K562 (cell line): ENCODE measurements around the gene FAM50A. TPM values are rescaled to one million over a fixed set of nuclear protein-coding genes. Genes with fewer than 3 reads are reported as not detected.
A peak's percentile ranks its signal among the peaks of the same experiment; 100 is the strongest.

Source experiments
- ATAC-seq: fragments of 200-7000 bp; cut with Tn5 transposase; 3 replicates; pipeline ENCODE4 v1.9.1; 2020; ENCODE audit warnings: moderate library complexity
- BruUV-seq: library from RNA; stranded (reverse); fragments of 400-500 nt; replicated peaks from 2 replicates; lab custom pipeline; 2021; lab: Mats Ljungman, UMichigan
- CTCF ChIA-PET: fragments of 300-600 bp; formaldehyde crosslinking; extraction: SDS; loops from one replicate; lab custom pipeline; 2021; ENCODE audit warnings: low intra/inter-chr PET ratio; lab: Yijun Ruan, JAX
- POLR2A ChIA-PET: fragments of 300-600, 350-650 bp; sonication (Branson Sonifier 250); formaldehyde crosslinking; extraction: SDS; loops from one replicate; lab custom pipeline; 2021; ENCODE audit warnings: antibody characterized with exemption, inconsistent platforms; lab: Yijun Ruan, JAX
- DNase-seq, 4 experiments: peaks; one replicate each; pipeline versions ENCODE4 v3.0.0 to v3.0.0-alpha.2; 2011 to 2018; ENCODE audit warnings: low spot score in 3 of 4, mixed read lengths in 3 of 4; ENCODE audit errors: extremely low read depth in 1 of 4
- FAIRE-seq: peaks from 2 replicates; lab custom pipeline; 2011; peaks lifted over from hg19 to GRCh38; lab: Jason Lieb, UNC
- H2AFZ ChIP-seq: 2 replicates; pipeline ENCODE4 v1.6.0; 2011; ENCODE audit warnings: low read depth, low read length, control low read depth, inconsistent platforms
- H3K27ac ChIP-seq: fragments of 200-600 bp; 3 replicates; pipeline ENCODE4 v1.8.0; 2011; ENCODE audit warnings: low read depth, mild to moderate bottlenecking, control low read depth, inconsistent platforms, low read length, moderate library complexity, mixed read lengths; ENCODE audit errors: extremely low read depth
- H3K27me3 ChIP-seq, 2 experiments: fragments of 300-600 bp in 1 of 2; 2 replicates in 1 of 2; 3 replicates in 1 of 2; pipeline versions ENCODE4 v1.6.0 to v1.8.0; 2011; ENCODE audit warnings: inconsistent platforms in 2 of 2, low read length in 2 of 2, mild to moderate bottlenecking in 1 of 2, mixed read lengths in 1 of 2, moderate library complexity in 1 of 2; ENCODE audit not compliant: control insufficient read depth in 2 of 2, insufficient read depth in 2 of 2
- H3K36me3 ChIP-seq: fragments of 300-600 bp; 3 replicates; pipeline ENCODE4 v1.8.0; 2011; ENCODE audit warnings: mild to moderate bottlenecking, low read length, inconsistent platforms; ENCODE audit not compliant: control insufficient read depth, insufficient read depth
- H3K4me1 ChIP-seq, 2 experiments: fragments of 200-600 bp in 1 of 2; replicated peaks in 1 of 2; 2 replicates in 1 of 2; 3 replicates in 1 of 2; pipeline versions ENCODE4 v1.5.1 to v1.8.0; 2011; ENCODE audit warnings: inconsistent platforms in 2 of 2, low read length in 2 of 2, mild to moderate bottlenecking in 1 of 2, mixed read lengths in 1 of 2, moderate library complexity in 1 of 2; ENCODE audit not compliant: control insufficient read depth in 2 of 2, insufficient read depth in 2 of 2
- H3K4me2 ChIP-seq: 2 replicates; pipeline ENCODE4 v1.6.1; 2011; ENCODE audit warnings: low read length, control low read depth, inconsistent platforms, mixed read lengths; ENCODE audit not compliant: insufficient read depth
- H3K4me3 ChIP-seq: fragments of 200-600 bp; sonication (generic), shearing (Covaris generic); 2 replicates; pipeline ENCODE4 v1.5.1; 2016; ENCODE audit warnings: control low read depth, inconsistent platforms
- H3K79me2 ChIP-seq: fragments of 200-600 bp; 3 replicates; pipeline ENCODE4 v1.8.0; 2011; ENCODE audit warnings: low read length, inconsistent platforms; ENCODE audit not compliant: control insufficient read depth, insufficient read depth
- H3K9ac ChIP-seq, 2 experiments: 2 replicates each; pipeline versions ENCODE4 v1.6.0 to v1.6.1; 2011; ENCODE audit warnings: low read depth in 2 of 2, low read length in 2 of 2, control low read depth in 1 of 2, inconsistent platforms in 1 of 2, mild to moderate bottlenecking in 1 of 2, mixed read lengths in 1 of 2; ENCODE audit not compliant: insufficient read depth in 1 of 2
- H3K9me1 ChIP-seq: one replicate; pipeline ENCODE4 v1.6.0; 2011; ENCODE audit warnings: inconsistent platforms, mild to moderate bottlenecking, low read length, moderate library complexity; ENCODE audit not compliant: control insufficient read depth, insufficient read depth
- H3K9me3 ChIP-seq: replicated peaks from 2 replicates; pipeline ENCODE4 v1.5.1; 2011; ENCODE audit warnings: low read depth, low read length, inconsistent platforms; ENCODE audit not compliant: control insufficient read depth, insufficient read depth
- H4K20me1 ChIP-seq: replicated peaks from 2 replicates; pipeline ENCODE4 v1.6.1; 2011; ENCODE audit warnings: low read length, inconsistent platforms, mixed read lengths; ENCODE audit not compliant: control insufficient read depth, insufficient read depth
- ARID4B ChIP-seq: sonication (generic); formaldehyde crosslinking; IDR thresholded peaks from 2 replicates; pipeline ENCODE4 v1.8.0; 2022; ENCODE audit warnings: mild to moderate bottlenecking, missing genetic modification reagents
- MECOM ChIP-seq: fragments of 250-450 bp; sonication (Bioruptor Pico); IDR thresholded peaks from 2 replicates; pipeline ENCODE4 v1.8.0; 2022; ENCODE audit warnings: inconsistent platforms
- ZNF121 ChIP-seq: sonication (generic); formaldehyde crosslinking; conservative IDR thresholded peaks from 2 replicates; pipeline ENCODE4 v1.8.0; 2022; ENCODE audit warnings: missing genetic modification reagents
- WGBS: fragments of 100-300 bp; shearing (Covaris generic); methylation state at CpG from one replicate; pipeline ENCODE4 v1.1.6; 2016; ENCODE audit warnings: low coverage, mixed read lengths; ENCODE audit not compliant: insufficient coverage; ENCODE audit errors: missing lambda C conversion rate; 5-methylcytosine and 5-hydroxymethylcytosine counted together
- in situ Hi-C: fragments of 300-500 bp; cut with MboI; formaldehyde crosslinking; loops from 4 replicates; pipeline ENCODE4 v1.15.0; 2018; ENCODE audit warnings: inconsistent platforms, mixed read lengths
- intact Hi-C: fragments of 100-400 bp; cut with micrococcal nuclease; formaldehyde crosslinking; loops from 2 replicates; pipeline ENCODE4 v1.14.2; 2022
- polyA plus RNA-seq, 8 experiments: library from polyadenylated mRNA; depleted of rRNA in 4 of 8; stranded (reverse) in 5 of 8; unstranded in 3 of 8; fragments of >200 nt; fragmentation: Nextera tagmentation in 2 of 8; fragmentation: Illumina TruSeq in 1 of 8; extraction: Ambion mirVana in 2 of 8; extraction: Trizol in 1 of 8; gene quantifications; 2 replicates each; pipeline versions ENCODE4 v1.2.1 to v1.2.3, GENCODE V29; 2011 to 2014; ENCODE audit warnings: inconsistent platforms in 1 of 8, missing spikeins in 1 of 8
- total RNA-seq, 7 experiments: library from RNA; depleted of rRNA in 6 of 7; stranded (reverse); fragments of >200 nt in 6 of 7; fragmentation: Illumina TruSeq in 2 of 7; extraction: Trizol in 2 of 7; gene quantifications; 2 replicates each; pipeline versions ENCODE4 v1.2.1 to v1.2.3, GENCODE V29; 2011 to 2021; ENCODE audit warnings: low replicate concordance in 1 of 7

FAM50A gene
- total and polyA plus RNA-seq, 9 of the 15 experiments (the other 6 are each of a cell fraction or from before 2014, with no cell fraction given) = 4.4 to 114 (median 67.3) TPM

GRCh38 chrX:154490414-154491083 lies 46.6 kb downstream of the FAM50A start, which contains the start of gene SLC10A3 (continued):
- peak; percentile 57 for TF ChIP-seq ARID4B (CRISPR knock-in tag)

- peak overlapping the region; percentile 87 for H3K27ac ChIP-seq
- no peaks in the 10 kb centered on the region for H3K36me3 ChIP-seq
- no peaks in the 10 kb centered on the region for H3K27me3 ChIP-seq
- H3K9me1 ChIP-seq = no peaks in the 10 kb centered on the region
- no TSS peak for BruUV-seq
- H3K4me3 ChIP-seq = no peak overlapping the region
- H3K4me1 ChIP-seq = peaks cover 42 to 46% of the 10 kb centered on the region in 2 experiments
- H2AFZ ChIP-seq = 0 out of 2 replicates have a peak overlapping the region, but pooled peaks have one; percentile 24
- ChIA-PET POLR2A (no interaction called here), CTCF (interaction anchor here (1.5 kb wide), 1 partner anchor 40 kb away, joined by 4 read pairs; no protein-coding TSS in a partner anchor)
- peaks cover under 1% of the 10 kb centered on the region; the same call in 1 of the 2 replicates for H4K20me1 ChIP-seq
- peaks cover 12% of the 10 kb centered on the region for H3K79me2 ChIP-seq
- intact Hi-C loops (loop anchor here (5.0 to 10.0 kb wide), 2 partner anchors 33 to 120 kb away; partner anchors contain the start of genes EMD and FLNA), in situ Hi-C loops (no loop called here)
- WGBS = 31% methylated on average over 3 of the region's 3 CpGs
- peak overlapping the region; percentile 43 for H3K4me2 ChIP-seq
- FAIRE-seq (no peak), ATAC-seq (no peak), DNase-seq (no peak)
- peak overlapping the region; percentile 56 to 66; a peak in 3 of 4 replicates for H3K9ac ChIP-seq
- H3K9me3 ChIP-seq = no peaks in the 10 kb centered on the region
- no peak for TF ChIP-seq MECOM (CRISPR knock-in tag)
- TF ChIP-seq ZNF121 (CRISPR knock-in tag) = peak; percentile 59
Measured at GRCh38 chrX:154494715-154495114, 50.8 kb downstream of the FAM50A start.
